ENCODE results near the gene UNC13B. TPM values are rescaled to one million over a fixed set of nuclear protein-coding genes. Genes with fewer than 3 reads are reported as not detected.

The UNC13B gene
- total RNA-seq, 1 experiment from 2014 or later, result 9.8 TPM

DNA sequence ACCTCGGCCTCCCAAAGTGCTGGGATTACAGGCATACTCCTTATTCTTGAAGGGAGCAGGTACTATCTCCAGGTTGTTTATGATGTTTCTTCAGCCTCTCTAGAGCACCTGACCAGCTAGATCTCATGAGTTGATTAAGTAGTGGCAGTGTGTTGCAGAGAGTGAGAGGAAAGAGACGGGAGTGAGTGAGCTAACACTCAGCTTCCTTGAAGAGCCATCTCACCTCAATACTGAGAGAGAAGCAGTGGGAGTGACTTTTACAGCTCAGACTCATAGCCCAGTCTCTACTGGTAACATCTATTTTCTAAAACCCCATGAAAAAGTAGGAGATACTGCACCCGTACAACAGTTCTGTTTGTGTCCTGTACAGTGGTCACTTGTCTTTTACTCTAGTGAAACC is 284.2 kb downstream of the UNC13B start:
- Histone ChIP-seq H3K9ac (ENCODE audit: low read length) (no peak overlapping the region), H3K27ac (ENCODE audit: low read length) (no peak overlapping the region), H3K27me3 (ENCODE audit: low read length) (no peaks in the 10 kb centered on the region), H3K4me3 (ENCODE audit: low read length) (no peak overlapping the region), H3K36me3 (ENCODE audit: low read depth, low read length) (no peaks in the 10 kb centered on the region), H2AFZ (ENCODE audit: low read length) (no peak overlapping the region), H3K4me1 (ENCODE audit: insufficient read depth, low read length) (no peaks in the 10 kb centered on the region), H3K9me3 (ENCODE audit: low read length) (no peaks in the 10 kb centered on the region), H3K4me2 (ENCODE audit: low read length) (no peak overlapping the region), H4K20me1 (ENCODE audit: low read length) (no peaks in the 10 kb centered on the region), H3F3A (ENCODE audit: low read length, unreplicated experiment) (no peaks in the 10 kb centered on the region), H3K79me2 (ENCODE audit: low read length) (no peaks in the 10 kb centered on the region), H3K9me2 (replicated peaks; ENCODE audit: low read length) (no peaks in the 10 kb centered on the region)
- no peak for DNase-seq
- intact Hi-C loops (cut with micrococcal nuclease), result no loop called here
- no peak for TF ChIP-seq EZH2 (IDR thresholded peaks at IDR 0.05; ENCODE audit: low read length, unreplicated experiment)
- no peak for ATAC-seq
- ChIA-PET CTCF (no interaction called here), POLR2A (ENCODE audit: unreplicated experiment) (no interaction called here)
- BruUV-seq (replicated peaks), result no TSS peak

DNA sequence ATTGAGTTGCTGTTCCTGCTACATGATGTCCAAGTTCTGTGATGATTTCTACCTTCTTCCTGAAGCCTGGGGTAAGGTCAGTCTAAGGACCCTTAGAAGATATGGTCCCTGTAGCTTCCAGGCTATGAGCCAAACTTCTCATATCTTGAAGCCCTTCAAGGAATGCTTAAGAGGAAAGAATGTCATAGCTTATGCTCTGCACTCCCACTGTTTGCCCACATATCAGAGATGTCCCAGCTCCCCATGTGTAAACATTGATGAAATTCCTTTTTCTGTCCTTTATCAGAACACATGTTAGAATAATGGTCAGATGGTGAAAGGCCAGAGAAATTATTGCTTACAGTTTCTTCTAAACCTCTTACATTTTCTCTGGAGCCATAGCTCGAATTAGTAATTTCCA is 286.7 kb downstream of the UNC13B start:
- intact Hi-C loops (cut with micrococcal nuclease), result no loop called here
- no peak for ATAC-seq
- no peaks in the 10 kb centered on the region for H3K4me1 ChIP-seq (ENCODE audit: insufficient read depth, low read length)
- no peaks in the 10 kb centered on the region for H3K27me3 ChIP-seq (ENCODE audit: low read length)
- TF ChIP-seq EZH2 (IDR thresholded peaks at IDR 0.05; ENCODE audit: low read length, unreplicated experiment), result no peak
- no peak for TF ChIP-seq CTCF (conservative IDR thresholded peaks at IDR 0.05; ENCODE audit: low read depth, low read length)
- no peak for TF ChIP-seq EZH2phosphoT487 (IDR thresholded peaks at IDR 0.05; ENCODE audit: borderline replicate concordance, low read length)
- no peak overlapping the region for H3K9ac ChIP-seq (ENCODE audit: low read length)
- H3K79me2 ChIP-seq (ENCODE audit: low read length), result no peaks in the 10 kb centered on the region
- DNase-seq, result no peak
- H3K9me2 ChIP-seq (replicated peaks; ENCODE audit: low read length), result no peaks in the 10 kb centered on the region
- CTCF ChIA-PET, result no interaction called here
- H3F3A ChIP-seq (ENCODE audit: low read length, unreplicated experiment), result no peaks in the 10 kb centered on the region
- no peaks in the 10 kb centered on the region for H3K9me3 ChIP-seq (ENCODE audit: low read length)
- POLR2A ChIA-PET (ENCODE audit: unreplicated experiment), result no interaction called here
- no TSS peak for BruUV-seq (replicated peaks)
- no peaks in the 10 kb centered on the region for H4K20me1 ChIP-seq (ENCODE audit: low read length)
- no peak overlapping the region for H2AFZ ChIP-seq (ENCODE audit: low read length)
- H3K27ac ChIP-seq (ENCODE audit: low read length), result no peak overlapping the region
- H3K36me3 ChIP-seq (ENCODE audit: low read depth, low read length), result no peaks in the 10 kb centered on the region
- H3K4me2 ChIP-seq (ENCODE audit: low read length), result no peak overlapping the region
- no peak overlapping the region for H3K4me3 ChIP-seq (ENCODE audit: low read length)

GRCh38 chr9:35452481-35452880 is 290.7 kb downstream of the UNC13B start:
- Histone ChIP-seq H3K9me3 (ENCODE audit: low read length) (no peaks in the 10 kb centered on the region), H3K4me3 (ENCODE audit: low read length) (no peak overlapping the region), H3K9ac (ENCODE audit: low read length) (no peak overlapping the region), H3K36me3 (ENCODE audit: low read depth, low read length) (no peaks in the 10 kb centered on the region), H3K9me2 (replicated peaks; ENCODE audit: low read length) (no peaks in the 10 kb centered on the region), H3F3A (ENCODE audit: low read length, unreplicated experiment) (no peaks in the 10 kb centered on the region), H3K4me2 (ENCODE audit: low read length) (no peak overlapping the region), H3K27ac (ENCODE audit: low read length) (no peak overlapping the region), H4K20me1 (ENCODE audit: low read length) (no peaks in the 10 kb centered on the region), H2AFZ (ENCODE audit: low read length) (no peak overlapping the region), H3K27me3 (ENCODE audit: low read length) (no peaks in the 10 kb centered on the region), H3K4me1 (ENCODE audit: insufficient read depth, low read length) (no peaks in the 10 kb centered on the region), H3K79me2 (ENCODE audit: low read length) (no peaks in the 10 kb centered on the region)
- intact Hi-C loops (cut with micrococcal nuclease), result no loop called here
- ATAC-seq (no peak), DNase-seq (no peak)
- TF ChIP-seq CTCF (conservative IDR thresholded peaks at IDR 0.05; ENCODE audit: low read depth, low read length) (0 out of 2 replicates have a peak, but pooled peaks have one; percentile 34), EZH2phosphoT487 (IDR thresholded peaks at IDR 0.05; ENCODE audit: borderline replicate concordance, low read length) (no peak), EZH2 (IDR thresholded peaks at IDR 0.05; ENCODE audit: low read length, unreplicated experiment) (no peak)
- CTCF ChIA-PET, result no interaction called here
- POLR2A ChIA-PET (ENCODE audit: unreplicated experiment), result no interaction called here
- no TSS peak for BruUV-seq (replicated peaks)
